ENCODE results near the gene PPP4R3C. TPM values are rescaled to one million over a fixed set of nuclear protein-coding genes. Genes with fewer than 3 reads are reported as not detected.

PPP4R3C gene
- not detected in 2 replicates for total RNA-seq

GRCh38 chrX:27463187-27463586 lies at the start of gene PPP4R3C:
Gene PPP4R3C, minus strand, starts transcription at chrX:27463341. Its CDS starts 45 bp downstream, at chrX:27463296.

Other genes starting within 250 kb of the PPP4R3C start
- 0.13 TPM in 1 of 2 replicates, not detected in the other for gene DCAF8L2, start 127.0 kb upstream of the PPP4R3C start, total RNA-seq